ENCODE data around the gene LSP1. TPM values are rescaled to one million over a fixed set of nuclear protein-coding genes. Genes with fewer than 3 reads are reported as not detected.

Gene LSP1
- polyA plus RNA-seq, 1 donor from 2014 or later, result not detected

GRCh38 chr11:1854132-1854948 lies 1.5 kb downstream of the LSP1 start:
- H3K4me3 ChIP-seq (ENCODE audit: low read length), result no peak overlapping the region
- no peak overlapping the region for H3K27ac ChIP-seq (ENCODE audit: low read length)
- no peaks in the 10 kb centered on the region for H3K9me3 ChIP-seq (ENCODE audit: low read length)
- H3K79me2 ChIP-seq (replicated peaks; ENCODE audit: insufficient read depth, low read length), result no peaks in the 10 kb centered on the region
- H3K27me3 ChIP-seq (ENCODE audit: insufficient read depth, low read depth, low read length), result no peaks in the 10 kb centered on the region
- no peaks in the 10 kb centered on the region for H3F3A ChIP-seq (ENCODE audit: insufficient read depth, low read length, poor library complexity, severe bottlenecking)
- TF ChIP-seq SMC3 (conservative IDR thresholded peaks at IDR 0.05; ENCODE audit: poor library complexity), result no peak
- TF ChIP-seq, protein P1, sequence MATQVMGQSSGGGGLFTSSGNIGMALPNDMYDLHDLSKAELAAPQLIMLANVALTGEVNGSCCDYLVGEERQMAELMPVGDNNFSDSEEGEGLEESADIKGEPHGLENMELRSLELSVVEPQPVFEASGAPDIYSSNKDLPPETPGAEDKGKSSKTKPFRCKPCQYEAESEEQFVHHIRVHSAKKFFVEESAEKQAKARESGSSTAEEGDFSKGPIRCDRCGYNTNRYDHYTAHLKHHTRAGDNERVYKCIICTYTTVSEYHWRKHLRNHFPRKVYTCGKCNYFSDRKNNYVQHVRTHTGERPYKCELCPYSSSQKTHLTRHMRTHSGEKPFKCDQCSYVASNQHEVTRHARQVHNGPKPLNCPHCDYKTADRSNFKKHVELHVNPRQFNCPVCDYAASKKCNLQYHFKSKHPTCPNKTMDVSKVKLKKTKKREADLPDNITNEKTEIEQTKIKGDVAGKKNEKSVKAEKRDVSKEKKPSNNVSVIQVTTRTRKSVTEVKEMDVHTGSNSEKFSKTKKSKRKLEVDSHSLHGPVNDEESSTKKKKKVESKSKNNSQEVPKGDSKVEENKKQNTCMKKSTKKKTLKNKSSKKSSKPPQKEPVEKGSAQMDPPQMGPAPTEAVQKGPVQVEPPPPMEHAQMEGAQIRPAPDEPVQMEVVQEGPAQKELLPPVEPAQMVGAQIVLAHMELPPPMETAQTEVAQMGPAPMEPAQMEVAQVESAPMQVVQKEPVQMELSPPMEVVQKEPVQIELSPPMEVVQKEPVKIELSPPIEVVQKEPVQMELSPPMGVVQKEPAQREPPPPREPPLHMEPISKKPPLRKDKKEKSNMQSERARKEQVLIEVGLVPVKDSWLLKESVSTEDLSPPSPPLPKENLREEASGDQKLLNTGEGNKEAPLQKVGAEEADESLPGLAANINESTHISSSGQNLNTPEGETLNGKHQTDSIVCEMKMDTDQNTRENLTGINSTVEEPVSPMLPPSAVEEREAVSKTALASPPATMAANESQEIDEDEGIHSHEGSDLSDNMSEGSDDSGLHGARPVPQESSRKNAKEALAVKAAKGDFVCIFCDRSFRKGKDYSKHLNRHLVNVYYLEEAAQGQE (IDR thresholded peaks at IDR 0.05; ENCODE audit: borderline replicate concordance), result no peak
- TF ChIP-seq EP300 (conservative IDR thresholded peaks at IDR 0.05; ENCODE audit: poor library complexity, severe bottlenecking), result no peak
- no peak for TF ChIP-seq EZH2 (IDR thresholded peaks at IDR 0.05; ENCODE audit: borderline replicate concordance, insufficient read depth, low read length, poor library complexity, severe bottlenecking)
- no peak for TF ChIP-seq RAD21 (conservative IDR thresholded peaks at IDR 0.05)
- no peak for TF ChIP-seq POLR2AphosphoS5 (IDR thresholded peaks at IDR 0.05)
- no peak for TF ChIP-seq MXI1 (conservative IDR thresholded peaks at IDR 0.05; ENCODE audit: poor library complexity, severe bottlenecking)
- TF ChIP-seq, protein P2, sequence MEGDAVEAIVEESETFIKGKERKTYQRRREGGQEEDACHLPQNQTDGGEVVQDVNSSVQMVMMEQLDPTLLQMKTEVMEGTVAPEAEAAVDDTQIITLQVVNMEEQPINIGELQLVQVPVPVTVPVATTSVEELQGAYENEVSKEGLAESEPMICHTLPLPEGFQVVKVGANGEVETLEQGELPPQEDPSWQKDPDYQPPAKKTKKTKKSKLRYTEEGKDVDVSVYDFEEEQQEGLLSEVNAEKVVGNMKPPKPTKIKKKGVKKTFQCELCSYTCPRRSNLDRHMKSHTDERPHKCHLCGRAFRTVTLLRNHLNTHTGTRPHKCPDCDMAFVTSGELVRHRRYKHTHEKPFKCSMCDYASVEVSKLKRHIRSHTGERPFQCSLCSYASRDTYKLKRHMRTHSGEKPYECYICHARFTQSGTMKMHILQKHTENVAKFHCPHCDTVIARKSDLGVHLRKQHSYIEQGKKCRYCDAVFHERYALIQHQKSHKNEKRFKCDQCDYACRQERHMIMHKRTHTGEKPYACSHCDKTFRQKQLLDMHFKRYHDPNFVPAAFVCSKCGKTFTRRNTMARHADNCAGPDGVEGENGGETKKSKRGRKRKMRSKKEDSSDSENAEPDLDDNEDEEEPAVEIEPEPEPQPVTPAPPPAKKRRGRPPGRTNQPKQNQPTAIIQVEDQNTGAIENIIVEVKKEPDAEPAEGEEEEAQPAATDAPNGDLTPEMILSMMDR (IDR thresholded peaks at IDR 0.05; ENCODE audit: poor library complexity, severe bottlenecking), result no peak
- TF ChIP-seq TAF1 (IDR thresholded peaks at IDR 0.05; ENCODE audit: low read depth), result no peak
- H3K9me2 ChIP-seq (ENCODE audit: insufficient read depth, low read length), result no peaks in the 10 kb centered on the region
- H3K4me2 ChIP-seq (ENCODE audit: low read length), result no peak overlapping the region
- H3K36me3 ChIP-seq (ENCODE audit: insufficient read depth, low read length), result no peaks in the 10 kb centered on the region
- H4K20me1 ChIP-seq (ENCODE audit: insufficient read depth), result no peaks in the 10 kb centered on the region
- no peak overlapping the region for H2AFZ ChIP-seq (ENCODE audit: low read depth, low read length)
- no peak overlapping the region for H3K9ac ChIP-seq (ENCODE audit: low read length)

DNA sequence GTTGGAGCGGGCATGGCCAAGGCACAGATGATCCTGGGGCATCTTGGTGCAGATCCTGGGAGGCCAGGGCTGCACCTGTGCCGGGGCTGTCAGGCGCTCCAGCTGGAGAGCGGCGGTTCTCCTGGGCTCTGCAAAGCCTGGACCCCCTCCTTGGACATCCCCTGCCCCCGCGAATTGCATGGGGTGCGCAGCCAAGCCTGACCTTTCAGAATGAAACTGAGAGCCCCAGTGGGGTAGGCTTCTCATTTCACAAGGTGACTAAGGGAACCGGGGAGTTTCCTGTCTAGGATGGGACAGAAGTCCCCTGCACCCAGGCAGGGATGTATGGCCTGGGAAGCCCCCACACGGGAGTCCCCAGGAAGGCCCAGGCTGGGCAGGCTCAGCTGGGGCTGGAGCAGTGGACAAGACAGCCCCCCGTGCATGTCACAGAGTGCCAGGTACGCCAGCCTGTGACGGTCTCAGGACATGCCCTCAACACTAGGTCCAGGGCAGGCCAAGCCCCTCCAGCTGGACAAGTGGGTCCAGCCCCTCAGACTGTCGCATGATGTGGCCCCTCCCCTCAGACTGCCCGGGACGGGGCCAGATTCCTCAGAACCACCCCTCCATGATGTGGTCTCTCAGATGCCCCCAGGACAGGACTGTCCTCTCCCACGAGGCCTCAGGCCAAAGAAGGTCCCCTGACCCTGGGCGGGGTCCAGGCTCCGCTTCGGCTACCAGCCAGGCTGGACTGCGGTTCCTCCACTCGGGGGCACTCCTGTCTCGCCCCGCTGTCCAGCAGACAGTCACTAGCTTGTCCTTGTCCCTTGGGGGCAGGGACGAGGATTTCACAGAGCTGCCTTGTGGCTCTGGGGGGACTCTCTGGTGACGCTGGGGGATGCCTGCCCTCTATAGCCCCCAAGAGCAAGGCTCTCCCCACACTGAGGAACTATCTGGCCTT lies 2.3 kb downstream of the LSP1 start:
- Histone ChIP-seq H3K36me3 (ENCODE audit: insufficient read depth, low read length) (no peaks in the 10 kb centered on the region), H3K9me2 (ENCODE audit: insufficient read depth, low read length) (no peaks in the 10 kb centered on the region), H3K4me3 (ENCODE audit: low read length) (no peak overlapping the region), H3K27me3 (ENCODE audit: insufficient read depth, low read depth, low read length) (no peaks in the 10 kb centered on the region), H3K9me3 (ENCODE audit: low read length) (no peaks in the 10 kb centered on the region), H3K27ac (ENCODE audit: low read length) (no peak overlapping the region), H3F3A (ENCODE audit: insufficient read depth, low read length, poor library complexity, severe bottlenecking) (no peaks in the 10 kb centered on the region), H2AFZ (ENCODE audit: low read depth, low read length) (no peak overlapping the region), H3K4me2 (ENCODE audit: low read length) (no peak overlapping the region), H4K20me1 (ENCODE audit: insufficient read depth) (no peaks in the 10 kb centered on the region), H3K9ac (ENCODE audit: low read length) (no peak overlapping the region), H3K79me2 (replicated peaks; ENCODE audit: insufficient read depth, low read length) (no peaks in the 10 kb centered on the region)
- TF ChIP-seq, protein P1 (IDR thresholded peaks at IDR 0.05; ENCODE audit: borderline replicate concordance), result no peak
- TF ChIP-seq TAF1 (IDR thresholded peaks at IDR 0.05; ENCODE audit: low read depth) (no peak), RAD21 (conservative IDR thresholded peaks at IDR 0.05) (no peak), EZH2 (IDR thresholded peaks at IDR 0.05; ENCODE audit: borderline replicate concordance, insufficient read depth, low read length, poor library complexity, severe bottlenecking) (no peak), SMC3 (conservative IDR thresholded peaks at IDR 0.05; ENCODE audit: poor library complexity) (no peak), MXI1 (conservative IDR thresholded peaks at IDR 0.05; ENCODE audit: poor library complexity, severe bottlenecking) (no peak), POLR2AphosphoS5 (IDR thresholded peaks at IDR 0.05) (no peak), EP300 (conservative IDR thresholded peaks at IDR 0.05; ENCODE audit: poor library complexity, severe bottlenecking) (no peak)
- TF ChIP-seq, protein P2 (IDR thresholded peaks at IDR 0.05; ENCODE audit: poor library complexity, severe bottlenecking), result no peak

Data from neural cell (in vitro differentiated cells).